Fibroblast of lung (primary cell): ENCODE results near the gene RHBDL3.

Experiments used
- EZH2 ChIP-seq: IDR thresholded peaks from 2 replicates; pipeline ENCODE4 v1.5.1; 2012; ENCODE audit warnings: low read length, control low read depth, mild to moderate bottlenecking; ENCODE audit errors: missing control alignments
- TF ChIP-seq, protein P1 (sequence below), 2 donors: IDR thresholded peaks in 1 of 2; conservative IDR thresholded peaks in 1 of 2; 1 replicate in 1 of 2; 2 replicates in 1 of 2; pipeline ENCODE4 v1.5.1; 2011 to 2012; ENCODE audit warnings: low read length in 2 of 2, control low read depth in 1 of 2, inconsistent platforms in 1 of 2, low read depth in 1 of 2, mild to moderate bottlenecking in 1 of 2

DNA sequence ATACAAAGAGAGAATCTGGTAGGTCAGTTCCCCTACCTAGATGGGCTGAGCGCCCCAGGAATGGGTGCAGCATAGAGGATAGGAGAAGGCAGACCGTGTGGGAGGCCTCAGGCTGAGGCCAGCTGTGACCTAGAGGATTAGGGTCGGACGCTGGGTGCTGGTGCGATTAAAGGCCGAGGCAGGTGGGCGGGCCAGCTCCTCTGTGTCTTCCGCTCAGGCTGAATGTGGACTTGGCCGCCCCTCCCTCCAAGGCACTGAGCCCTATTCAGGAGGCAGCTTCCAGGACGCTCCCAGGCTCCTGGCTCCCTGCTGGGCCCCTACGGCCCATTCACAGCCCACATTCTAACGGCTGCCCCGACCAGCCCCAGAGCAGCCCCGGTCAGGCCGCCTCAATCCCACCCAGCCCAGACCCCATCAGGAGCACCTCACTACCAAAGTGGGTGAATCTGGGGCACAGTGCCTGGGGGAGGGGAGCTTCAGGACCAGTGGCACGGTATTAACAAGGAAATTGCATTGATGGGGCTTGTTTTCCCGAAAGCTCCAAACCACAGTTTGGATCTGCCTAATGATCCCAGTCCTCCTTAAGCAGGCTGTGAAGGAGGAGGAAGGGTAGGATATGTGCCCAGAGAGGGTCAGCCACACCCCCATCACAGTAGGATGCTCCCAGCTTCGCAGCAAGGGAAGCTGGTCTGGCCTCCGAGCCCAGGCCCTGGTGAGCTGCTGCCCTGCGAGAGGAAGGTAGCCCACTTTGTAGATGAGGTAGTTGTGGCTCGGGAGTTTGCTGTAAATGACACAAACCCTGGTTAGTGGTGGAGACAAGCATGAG, 14.5 kb downstream of the RHBDL3 start:
- TF ChIP-seq, protein P1, sequence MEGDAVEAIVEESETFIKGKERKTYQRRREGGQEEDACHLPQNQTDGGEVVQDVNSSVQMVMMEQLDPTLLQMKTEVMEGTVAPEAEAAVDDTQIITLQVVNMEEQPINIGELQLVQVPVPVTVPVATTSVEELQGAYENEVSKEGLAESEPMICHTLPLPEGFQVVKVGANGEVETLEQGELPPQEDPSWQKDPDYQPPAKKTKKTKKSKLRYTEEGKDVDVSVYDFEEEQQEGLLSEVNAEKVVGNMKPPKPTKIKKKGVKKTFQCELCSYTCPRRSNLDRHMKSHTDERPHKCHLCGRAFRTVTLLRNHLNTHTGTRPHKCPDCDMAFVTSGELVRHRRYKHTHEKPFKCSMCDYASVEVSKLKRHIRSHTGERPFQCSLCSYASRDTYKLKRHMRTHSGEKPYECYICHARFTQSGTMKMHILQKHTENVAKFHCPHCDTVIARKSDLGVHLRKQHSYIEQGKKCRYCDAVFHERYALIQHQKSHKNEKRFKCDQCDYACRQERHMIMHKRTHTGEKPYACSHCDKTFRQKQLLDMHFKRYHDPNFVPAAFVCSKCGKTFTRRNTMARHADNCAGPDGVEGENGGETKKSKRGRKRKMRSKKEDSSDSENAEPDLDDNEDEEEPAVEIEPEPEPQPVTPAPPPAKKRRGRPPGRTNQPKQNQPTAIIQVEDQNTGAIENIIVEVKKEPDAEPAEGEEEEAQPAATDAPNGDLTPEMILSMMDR (conservative IDR thresholded peaks at IDR 0.05 in 1 of 2, IDR thresholded peaks at IDR 0.05 in 1 of 2; ENCODE audit: low read depth in 1 of 2, low read length in 2 of 2), result no peak
- TF ChIP-seq EZH2, result no peak
